HCT116 (cell line): ENCODE measurements around the gene TBC1D13. TPM values are rescaled to one million over a fixed set of nuclear protein-coding genes. Genes with fewer than 3 reads are reported as not detected.

Experiments used
- ATAC-seq: fragments of 200-7000 bp; cut with Tn5 transposase; 2 replicates; pipeline ENCODE4 v1.9.1; 2020; ENCODE audit warnings: mild to moderate bottlenecking, moderate library complexity
- BruUV-seq: library from RNA; stranded (reverse); fragments of 400-500 nt; replicated peaks from 2 replicates; lab custom pipeline; 2021; lab: Mats Ljungman, UMichigan
- CTCF ChIA-PET: fragments of 300-600 bp; sonication (Branson Sonifier 250); formaldehyde crosslinking; loops from one replicate; lab custom pipeline; 2021; ENCODE audit warnings: antibody characterized with exemption; lab: Charles Lee
- POLR2A ChIA-PET: fragments of 300-600, 350-600 bp; sonication (Branson Sonifier 250); formaldehyde crosslinking; loops from one replicate; lab custom pipeline; 2021; ENCODE audit warnings: antibody characterized with exemption; lab: Charles Lee
- RAD21 ChIA-PET, 2 experiments: fragments of 300-600 bp; sonication (Branson Sonifier 250); formaldehyde crosslinking; loops; one replicate each; lab custom pipeline; 2023; ENCODE audit warnings: low total read pairs in 2 of 2; ENCODE audit not compliant: uncharacterized antibody in 2 of 2, unreplicated experiment in 2 of 2, low non-redundant PET in 1 of 2; lab: Charles Lee
- DNase-seq: peaks from one replicate; pipeline ENCODE4 v3.0.0-alpha.2; 2010; ENCODE audit warnings: low read depth, low spot score
- H2AFZ ChIP-seq: fragments of 200-600 bp; shearing (Covaris generic), sonication (generic); 2 replicates; pipeline ENCODE4 v1.6.1; 2017; ENCODE audit warnings: low read depth, mixed run types, mixed read lengths, antibody characterized with exemption, low read length; ENCODE audit not compliant: poor library complexity, severe bottlenecking
- H3K27ac ChIP-seq: 2 replicates; pipeline ENCODE4 v1.5.1; 2012; ENCODE audit warnings: low read depth, low read length
- H3K27me3 ChIP-seq: fragments of 200-600 bp; sonication (generic); 2 replicates; pipeline ENCODE4 v1.6.1; 2016; ENCODE audit warnings: mixed run types, low read length, mixed read lengths; ENCODE audit not compliant: insufficient read depth
- H3K36me3 ChIP-seq, 2 experiments: fragments of 200-500 bp in 1 of 2; fragments of 200-600 bp in 1 of 2; sonication (Bioruptor generic) in 1 of 2; sonication (generic) in 1 of 2; 2 replicates each; pipeline versions ENCODE4 v1.5.1 to v1.6.1; 2014 to 2016; ENCODE audit warnings: low read length in 2 of 2, inconsistent platforms in 1 of 2, mixed read lengths in 1 of 2, mixed run types in 1 of 2; ENCODE audit not compliant: insufficient read depth in 2 of 2, control insufficient read depth in 1 of 2
- H3K4me1 ChIP-seq, 2 experiments: fragments of 200-600 bp in 1 of 2; sonication (generic) in 1 of 2; 2 replicates each; pipeline versions ENCODE4 v1.5.1 to v1.6.1; 2012 to 2017; ENCODE audit warnings: low read length in 2 of 2, inconsistent platforms in 1 of 2, mild to moderate bottlenecking in 1 of 2, mixed read lengths in 1 of 2, mixed run types in 1 of 2, moderate library complexity in 1 of 2; ENCODE audit not compliant: insufficient read depth in 2 of 2, control insufficient read depth in 1 of 2
- H3K4me2 ChIP-seq: fragments of 200-600 bp; sonication (generic); 2 replicates; pipeline ENCODE4 v1.6.1; 2017; ENCODE audit warnings: mixed run types, low read length, mixed read lengths
- H3K4me3 ChIP-seq, 2 experiments: fragments of 200-600 bp in 1 of 2; sonication (generic) in 1 of 2; replicated peaks in 1 of 2; 2 replicates each; pipeline ENCODE4 v1.5.1; 2011 to 2016; ENCODE audit warnings: low read length in 2 of 2, control low read depth in 1 of 2, low read depth in 1 of 2, mild to moderate bottlenecking in 1 of 2, mixed read lengths in 1 of 2, mixed run types in 1 of 2
- H3K79me2 ChIP-seq: fragments of 200-600 bp; sonication (generic); 2 replicates; pipeline ENCODE4 v1.6.1; 2017; ENCODE audit warnings: mild to moderate bottlenecking, mixed run types, low read length, moderate library complexity, mixed read lengths; ENCODE audit not compliant: insufficient read depth
- H3K9ac ChIP-seq: fragments of 200-600 bp; sonication (generic); 2 replicates; pipeline ENCODE4 v1.6.1; 2016; ENCODE audit warnings: low read length, mixed read lengths
- H3K9me2 ChIP-seq: fragments of 200-600 bp; sonication (generic), shearing (Covaris generic); 2 replicates; pipeline ENCODE4 v1.6.1; 2017; ENCODE audit warnings: mixed run types, mild to moderate bottlenecking, moderate library complexity; ENCODE audit not compliant: insufficient read depth
- H3K9me3 ChIP-seq, 2 experiments: fragments of 200-500 bp in 1 of 2; fragments of 200-600 bp in 1 of 2; sonication (Bioruptor generic) in 1 of 2; sonication (generic) in 1 of 2; 2 replicates each; pipeline ENCODE4 v1.6.1; 2014 to 2017; ENCODE audit warnings: low read length in 2 of 2, mixed read lengths in 2 of 2, inconsistent platforms in 1 of 2, low read depth in 1 of 2, mild to moderate bottlenecking in 1 of 2, mixed run types in 1 of 2, moderate library complexity in 1 of 2; ENCODE audit not compliant: control insufficient read depth in 1 of 2, insufficient read depth in 1 of 2
- H4K20me1 ChIP-seq: fragments of 200-600 bp; sonication (generic), shearing (Covaris generic); 2 replicates; pipeline ENCODE4 v1.6.1; 2017; ENCODE audit warnings: mixed run types, mild to moderate bottlenecking, moderate library complexity; ENCODE audit not compliant: insufficient read depth
- ATF3 ChIP-seq: IDR thresholded peaks from 2 replicates; pipeline ENCODE4 v1.6.1; 2012
- ELF1 ChIP-seq: IDR thresholded peaks from 2 replicates; pipeline ENCODE4 v1.6.1; 2012; ENCODE audit warnings: low read depth, borderline replicate concordance
- JUND ChIP-seq: IDR thresholded peaks from 2 replicates; pipeline ENCODE4 v1.6.1; 2012
- MAX ChIP-seq: IDR thresholded peaks from 2 replicates; pipeline ENCODE4 v1.6.1; 2012
- POLR2AphosphoS5 ChIP-seq: IDR thresholded peaks from 2 replicates; pipeline ENCODE4 v1.6.1; 2011; ENCODE audit warnings: mild to moderate bottlenecking, low read depth, low read length, moderate library complexity
- REST ChIP-seq: IDR thresholded peaks from 2 replicates; pipeline ENCODE4 v1.6.1; 2012; ENCODE audit warnings: low read depth
- SIN3A ChIP-seq: IDR thresholded peaks from 2 replicates; pipeline ENCODE4 v1.6.1; 2012; ENCODE audit warnings: low read depth
- SP1 ChIP-seq: IDR thresholded peaks from 2 replicates; pipeline ENCODE4 v1.6.1; 2012; ENCODE audit warnings: low read depth
- SRF ChIP-seq: IDR thresholded peaks from 2 replicates; pipeline ENCODE4 v1.6.1; 2012; ENCODE audit warnings: low read depth
- TCF7L2 ChIP-seq: IDR thresholded peaks from 2 replicates; pipeline ENCODE4 v1.7.0; 2011; ENCODE audit warnings: borderline replicate concordance, inconsistent platforms; ENCODE audit not compliant: insufficient read depth, insufficient read length; ENCODE audit errors: extremely low read depth
- YY1 ChIP-seq: IDR thresholded peaks from 2 replicates; pipeline ENCODE4 v1.6.1; 2011; ENCODE audit warnings: low read length, low read depth, moderate library complexity, mild to moderate bottlenecking; ENCODE audit not compliant: insufficient replicate concordance; ENCODE audit errors: extremely low read depth
- ZBTB33 ChIP-seq: IDR thresholded peaks from 2 replicates; pipeline ENCODE4 v1.6.1; 2011; ENCODE audit warnings: mild to moderate bottlenecking, low read length, moderate library complexity; ENCODE audit not compliant: insufficient replicate concordance; ENCODE audit errors: extremely low read depth
- ZNF274 ChIP-seq: fragments of 200-500 bp; sonication (Bioruptor generic); IDR thresholded peaks from 2 replicates; pipeline ENCODE4 v1.6.1; 2014; ENCODE audit warnings: mild to moderate bottlenecking, low read depth, low read length, inconsistent platforms
- intact Hi-C: fragments of 100-400 bp; cut with micrococcal nuclease; formaldehyde crosslinking; loops from 2 replicates; pipeline ENCODE4 v1.10.0; 2022
- total RNA-seq: library from RNA; stranded (reverse); gene quantifications from one replicate; pipeline ENCODE4 v1.2.1, GENCODE V29; 2021; ENCODE audit not compliant: unreplicated experiment

Gene TBC1D13
- total RNA-seq, 1 experiment from 2014 or later: 17.5 TPM

- H3K27me3 ChIP-seq: no peaks in the 10 kb centered on the region
- H3K9me2 ChIP-seq: no peaks in the 10 kb centered on the region
- intact Hi-C loops: no loop called here
- no peak overlapping the region for H2AFZ ChIP-seq
- ChIA-PET RAD21 (no interaction called here), CTCF (no interaction called here), POLR2A (no interaction called here)
- TF ChIP-seq MAX (no peak), SIN3A (no peak), ATF3 (no peak)
- no peak for DNase-seq
- no peak overlapping the region for H3K4me3 ChIP-seq
- H4K20me1 ChIP-seq: no peaks in the 10 kb centered on the region
- H3K27ac ChIP-seq: no peak overlapping the region
- no peaks in the 10 kb centered on the region for H3K79me2 ChIP-seq
- ATAC-seq: peak; percentile 27
- H3K36me3 ChIP-seq: no peaks in the 10 kb centered on the region
- no TSS peak for BruUV-seq
- H3K4me2 ChIP-seq: no peak overlapping the region
- no peaks in the 10 kb centered on the region for H3K9me3 ChIP-seq
- H3K9ac ChIP-seq: no peak overlapping the region
- H3K4me1 ChIP-seq: no peaks in the 10 kb centered on the region
Measured at GRCh38 chr9:128838338-128838737, 51.3 kb downstream of the TBC1D13 start.

GRCh38 chr9:128840524-128840923, 53.5 kb downstream of the TBC1D13 start:
- Histone ChIP-seq H3K9me3 (no peaks in the 10 kb centered on the region), H3K4me2 (no peak overlapping the region), H2AFZ (no peak overlapping the region), H3K4me1 (no peaks in the 10 kb centered on the region), H3K79me2 (no peaks in the 10 kb centered on the region), H3K27me3 (no peaks in the 10 kb centered on the region), H3K9me2 (no peaks in the 10 kb centered on the region), H3K4me3 (no peak overlapping the region), H3K9ac (no peak overlapping the region), H4K20me1 (no peaks in the 10 kb centered on the region), H3K36me3 (no peaks in the 10 kb centered on the region), H3K27ac (no peak overlapping the region)
- intact Hi-C loops: no loop called here
- POLR2A ChIA-PET: no interaction called here
- RAD21 ChIA-PET: no interaction called here
- no peak for ATAC-seq
- DNase-seq: no peak
- CTCF ChIA-PET: no interaction called here
- no TSS peak for BruUV-seq
- no peak for TF ChIP-seq MAX
- no peak for TF ChIP-seq SP1
- no peak for TF ChIP-seq TCF7L2
- TF ChIP-seq ZNF274: no peak
- TF ChIP-seq ELF1: no peak
- TF ChIP-seq REST: no peak
- TF ChIP-seq JUND: no peak
- TF ChIP-seq ZBTB33: no peak
- TF ChIP-seq POLR2AphosphoS5: no peak
- no peak for TF ChIP-seq SRF
- no peak for TF ChIP-seq YY1
